D721Med (cell line): ENCODE results near the gene MARCHF3.

Source experiments
- DNase-seq: peaks from one replicate; pipeline ENCODE4 v3.0.0; 2011; ENCODE audit warnings: low spot score; ENCODE audit not compliant: insufficient read length
- FAIRE-seq: peaks from 2 replicates; lab custom pipeline; 2011; peaks lifted over from hg19 to GRCh38; lab: Jason Lieb, UNC
- TF ChIP-seq, protein P1 (sequence below): IDR thresholded peaks from 2 replicates; pipeline ENCODE4 v1.5.1; 2012; ENCODE audit warnings: mild to moderate bottlenecking, control low read depth; ENCODE audit not compliant: insufficient read depth; ENCODE audit errors: missing control alignments

The MARCHF3 gene

DNA sequence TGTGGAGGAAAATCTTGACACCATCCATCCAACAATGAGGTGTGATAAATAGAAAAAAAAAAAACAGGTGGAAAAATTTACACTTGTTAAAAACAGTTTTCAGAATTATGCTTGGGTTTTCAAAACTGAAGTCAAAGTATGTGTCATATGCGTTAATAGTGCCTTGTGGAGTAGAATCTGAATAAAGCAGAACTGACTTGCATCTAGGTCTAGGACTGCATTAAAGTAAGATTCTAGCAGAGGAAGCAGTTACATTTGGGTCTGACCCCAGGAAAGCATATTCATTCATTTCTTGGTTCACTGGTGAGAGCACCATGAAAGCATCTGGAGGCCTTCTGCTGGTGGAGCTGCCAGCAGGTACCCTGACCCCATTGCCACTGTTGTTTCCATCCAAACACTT is 89.0 kb downstream of the MARCHF3 start:
- FAIRE-seq (no peak), DNase-seq (no peak)
- TF ChIP-seq, protein P1, sequence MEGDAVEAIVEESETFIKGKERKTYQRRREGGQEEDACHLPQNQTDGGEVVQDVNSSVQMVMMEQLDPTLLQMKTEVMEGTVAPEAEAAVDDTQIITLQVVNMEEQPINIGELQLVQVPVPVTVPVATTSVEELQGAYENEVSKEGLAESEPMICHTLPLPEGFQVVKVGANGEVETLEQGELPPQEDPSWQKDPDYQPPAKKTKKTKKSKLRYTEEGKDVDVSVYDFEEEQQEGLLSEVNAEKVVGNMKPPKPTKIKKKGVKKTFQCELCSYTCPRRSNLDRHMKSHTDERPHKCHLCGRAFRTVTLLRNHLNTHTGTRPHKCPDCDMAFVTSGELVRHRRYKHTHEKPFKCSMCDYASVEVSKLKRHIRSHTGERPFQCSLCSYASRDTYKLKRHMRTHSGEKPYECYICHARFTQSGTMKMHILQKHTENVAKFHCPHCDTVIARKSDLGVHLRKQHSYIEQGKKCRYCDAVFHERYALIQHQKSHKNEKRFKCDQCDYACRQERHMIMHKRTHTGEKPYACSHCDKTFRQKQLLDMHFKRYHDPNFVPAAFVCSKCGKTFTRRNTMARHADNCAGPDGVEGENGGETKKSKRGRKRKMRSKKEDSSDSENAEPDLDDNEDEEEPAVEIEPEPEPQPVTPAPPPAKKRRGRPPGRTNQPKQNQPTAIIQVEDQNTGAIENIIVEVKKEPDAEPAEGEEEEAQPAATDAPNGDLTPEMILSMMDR = no peak

DNA sequence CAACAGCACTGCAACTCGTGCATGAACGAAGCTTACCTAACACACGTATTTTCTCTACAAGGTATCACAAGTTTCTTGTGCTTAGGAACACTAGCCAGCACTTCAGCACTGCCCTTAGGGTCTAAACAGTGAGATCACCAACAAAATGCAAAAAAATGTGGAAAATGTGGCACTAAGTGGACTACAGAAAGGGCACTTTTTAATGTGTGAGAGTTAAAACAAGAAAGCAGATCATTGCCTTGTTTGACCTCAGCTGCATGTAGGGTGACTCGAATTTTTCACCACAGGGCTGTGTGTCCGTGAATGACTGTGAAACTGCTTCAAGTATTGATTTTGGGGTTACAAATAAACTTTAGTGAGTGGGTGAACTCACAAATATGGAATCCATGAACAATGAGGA is 90.5 kb downstream of the MARCHF3 start:
- TF ChIP-seq, protein P1 = no peak
- FAIRE-seq = no peak
- no peak for DNase-seq

DNA sequence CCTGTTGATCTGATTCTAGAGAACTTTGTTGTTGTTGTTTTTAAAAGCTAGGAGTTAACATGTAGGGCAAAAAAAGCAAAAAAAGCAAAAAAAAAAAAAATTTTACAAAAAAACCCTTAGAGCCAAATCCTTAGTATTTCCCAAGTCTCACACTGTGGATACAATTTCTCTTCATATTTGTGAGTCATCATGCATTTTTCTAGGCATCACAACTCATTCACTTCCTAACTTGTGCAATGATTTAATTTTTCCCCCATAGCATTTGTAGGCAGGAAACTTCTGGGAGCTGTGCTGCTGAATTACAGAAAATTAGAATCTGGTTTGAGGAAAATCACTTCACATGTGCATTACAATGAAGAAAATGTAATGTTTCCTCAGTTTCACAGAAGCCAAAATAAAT is 91.9 kb downstream of the MARCHF3 start:
- TF ChIP-seq, protein P1 = no peak
- FAIRE-seq (no peak), DNase-seq (no peak)

DNA sequence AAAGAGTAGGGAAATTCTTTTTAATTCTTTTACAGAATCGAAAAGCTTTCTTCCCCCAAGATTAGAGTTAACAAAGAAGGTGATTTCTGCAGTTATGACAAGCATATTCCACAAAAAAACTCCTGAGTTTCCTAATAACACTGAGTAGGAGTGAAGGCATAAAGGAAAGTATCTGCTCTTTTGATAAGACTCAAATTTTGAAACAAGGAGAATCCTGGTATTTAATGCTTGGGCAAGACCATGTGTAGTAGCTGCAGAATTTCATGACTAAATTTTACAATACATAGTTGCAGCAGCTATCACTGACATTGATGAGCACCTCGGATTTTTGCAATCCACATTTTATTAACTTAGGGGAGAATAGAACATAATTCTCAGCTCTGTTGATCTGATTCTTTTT is 92.6 kb downstream of the MARCHF3 start:
- TF ChIP-seq, protein P1 = no peak
- no peak for DNase-seq

DNA sequence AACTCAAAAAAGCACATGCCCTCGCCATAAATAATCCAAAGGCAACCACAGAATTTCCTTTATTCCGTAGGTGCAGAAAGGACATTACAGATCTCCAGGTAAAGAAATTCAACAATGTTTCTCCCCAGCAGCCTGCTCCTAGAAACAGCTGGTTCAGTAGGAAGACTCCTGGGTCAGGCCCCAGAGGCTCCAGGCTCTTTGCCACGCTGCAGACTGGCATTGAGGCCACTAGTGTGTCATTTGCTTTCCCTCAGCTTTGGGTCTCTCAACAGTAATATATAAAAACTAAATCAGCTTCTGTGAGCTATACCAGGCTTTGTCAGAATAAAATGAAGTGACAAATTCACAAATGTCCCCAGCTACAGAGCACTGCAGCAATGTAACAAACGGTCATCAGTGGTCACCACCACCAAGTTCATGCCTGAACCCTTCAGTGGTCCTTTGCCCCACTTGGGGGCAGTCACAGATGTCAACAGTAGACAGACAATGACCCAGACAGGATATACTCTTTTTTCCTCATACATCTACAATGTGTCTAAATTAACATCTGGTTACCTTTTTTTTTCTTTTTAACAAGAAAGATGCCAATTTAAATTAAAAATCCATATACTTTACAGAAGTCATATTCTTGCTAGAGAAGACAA is 93.5 kb downstream of the MARCHF3 start:
- TF ChIP-seq, protein P1 = no peak
- DNase-seq = no peak
- FAIRE-seq = no peak

More for the DNA sequence above, 92.6 kb downstream of the MARCHF3 start:
- no peak for FAIRE-seq

DNA sequence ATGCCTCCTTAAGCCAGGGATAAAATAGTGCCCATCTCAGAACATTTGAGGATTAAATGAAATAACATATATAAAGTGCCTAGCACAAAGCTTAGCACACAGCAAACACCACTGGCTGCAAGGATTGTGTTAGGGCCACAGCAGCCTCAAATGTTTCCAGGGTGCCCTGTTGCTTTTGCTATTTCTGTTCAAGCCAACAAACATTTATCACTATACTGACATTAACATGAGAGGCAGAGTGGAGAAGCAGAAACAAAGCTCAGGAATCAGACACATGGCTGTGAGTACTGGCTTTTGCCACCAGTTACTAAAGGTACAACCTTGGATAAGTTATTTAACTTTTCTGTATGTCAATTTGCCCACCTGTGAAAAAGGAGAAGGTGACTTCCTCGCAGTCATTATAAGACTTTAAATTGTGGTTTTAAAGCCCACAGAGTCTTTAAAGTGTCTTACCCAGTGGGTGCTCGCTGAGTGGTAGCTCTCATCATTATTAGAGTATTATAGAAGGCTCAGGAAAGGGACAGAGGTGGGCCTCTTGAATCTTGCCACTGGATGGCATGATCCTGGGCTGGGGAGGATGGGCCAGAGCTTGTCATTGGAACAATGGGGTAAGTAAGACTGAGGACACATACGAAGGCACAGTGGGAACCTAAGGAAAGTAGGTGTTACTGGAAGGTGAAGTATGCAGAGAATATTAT is 98.2 kb downstream of the MARCHF3 start:
- FAIRE-seq = no peak
- TF ChIP-seq, protein P1 = no peak

DNA sequence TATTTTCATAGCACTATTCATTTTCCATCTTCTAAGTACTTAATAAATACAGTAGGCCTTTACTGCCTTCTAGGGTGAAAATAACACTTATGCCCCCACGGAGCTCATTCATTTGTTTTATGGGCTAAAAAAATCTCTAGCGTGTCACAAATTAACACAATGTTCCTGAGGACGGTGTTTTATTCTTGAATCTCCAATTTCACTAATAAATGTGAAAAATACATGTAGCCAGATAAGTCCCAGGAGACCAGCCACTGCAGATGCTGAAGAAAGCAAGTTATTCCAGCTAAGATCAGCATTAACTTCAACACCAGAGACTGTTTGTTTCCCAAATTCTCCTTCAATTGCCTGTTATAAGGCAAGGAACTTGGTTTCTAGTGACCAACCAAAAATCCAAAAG is 102.3 kb downstream of the MARCHF3 start:
- TF ChIP-seq, protein P1 = no peak
- FAIRE-seq (no peak), DNase-seq (no peak)

More for the DNA sequence above, 98.2 kb downstream of the MARCHF3 start:
- DNase-seq = no peak
